Lower leg skin (tissue), 3 donors: Measurements from ENCODE around the gene PCP2.

ENCODE experiments used
- CTCF ChIP-seq, 3 donors: fragments of 450-650 bp; IDR thresholded peaks; one replicate each; pipeline ENCODE4 v1.5.1; 2016; ENCODE audit warnings: antibody characterized with exemption in 3 of 3, mild to moderate bottlenecking in 3 of 3, moderate library complexity in 2 of 3
- POLR2A ChIP-seq, 2 donors: fragments of 450-650 bp; IDR thresholded peaks; one replicate each; pipeline ENCODE4 v1.6.1; 2016 to 2017; ENCODE audit warnings: antibody characterized with exemption in 2 of 2, mild to moderate bottlenecking in 1 of 2, moderate library complexity in 1 of 2

DNA sequence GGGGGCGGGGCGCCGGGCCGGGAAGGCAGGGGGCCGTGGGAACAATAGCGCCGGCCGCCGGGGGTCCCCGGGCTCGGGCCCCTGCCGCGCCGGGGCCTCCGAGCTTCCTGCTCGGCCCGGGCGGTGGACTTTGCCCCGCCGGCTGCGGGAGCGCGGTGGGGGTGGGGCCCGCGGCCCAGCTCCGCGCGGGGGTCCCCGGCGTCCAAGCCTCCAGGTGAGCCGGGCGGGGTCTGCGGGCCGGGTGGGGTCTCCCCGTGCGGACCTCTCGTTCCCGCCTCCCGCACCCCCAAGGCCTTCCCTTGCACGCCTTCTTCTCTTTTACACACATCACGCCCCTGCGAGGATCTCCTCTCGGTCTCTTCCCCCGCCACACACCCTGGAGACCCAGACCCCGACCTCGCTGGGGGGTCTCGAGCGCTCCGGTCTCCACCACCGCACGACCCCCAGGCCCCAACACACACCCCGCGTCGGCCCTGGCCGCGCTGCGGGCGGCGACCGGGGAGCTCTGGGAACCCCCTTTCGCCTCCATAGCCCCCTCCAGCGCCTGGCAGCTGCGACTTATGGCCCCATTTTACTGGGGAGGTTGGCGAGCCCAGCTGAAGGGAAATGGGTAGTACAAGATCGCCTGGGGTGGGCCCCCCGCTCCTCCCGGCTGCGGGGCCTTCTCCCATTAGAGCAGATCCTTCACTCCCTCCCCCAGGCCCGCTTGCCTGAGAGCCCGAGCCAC lies 37.1 kb downstream of the PCP2 start:
- no peak for TF ChIP-seq CTCF (IDR thresholded peaks at IDR 0.05)
- TF ChIP-seq POLR2A (IDR thresholded peaks at IDR 0.05) = no peak
